OCI-LY3 (cell line): ENCODE data around the gene CPNE8.

Experiments used
- CTCF ChIP-seq: fragments of 200-600, 300-600 bp; sonication (generic); IDR thresholded peaks from 2 replicates; pipeline ENCODE4 v1.5.1; 2014; ENCODE audit warnings: antibody characterized with exemption, low read length, low read depth
- EZH2phosphoT487 ChIP-seq: fragments of 200-600 bp; shearing (Covaris generic); IDR thresholded peaks from 2 replicates; pipeline ENCODE4 v1.6.1; 2018; ENCODE audit warnings: antibody characterized with exemption, mixed run types, low read depth

GRCh38 chr12:38875586-38876228 lies 29.7 kb downstream of the CPNE8 start:
- TF ChIP-seq CTCF (no peak), EZH2phosphoT487 (no peak)
